ENCODE data around the gene LRIG3.
"Not testable (repeated sequence)": the region's sequence is repeated elsewhere in the genome, so short reads cannot be mapped to it uniquely, and the experiment has no call there.

The LRIG3 gene

GRCh38 chr12:58920102-58920960, at the start of gene LRIG3:
TSS of gene LRIG3 (minus strand) at chr12:58920504. CDS start at chr12:58920235, 269 bp downstream.
- peak; percentile 72 to 81 for DNase-seq

GRCh38 chr12:58969237-58969636, 48.9 kb upstream of the LRIG3 start:
- no peak for DNase-seq

GRCh38 chr12:58967561-58967960, 47.3 kb upstream of the LRIG3 start:
- DNase-seq: no peak

GRCh38 chr12:58966939-58967338, 46.6 kb upstream of the LRIG3 start:
- no peak for DNase-seq

GRCh38 chr12:58965568-58965967, 45.3 kb upstream of the LRIG3 start:
- DNase-seq: no peak

GRCh38 chr12:58963844-58964243, 43.5 kb upstream of the LRIG3 start:
- no peak for DNase-seq

- no peak for DNase-seq
Observed at GRCh38 chr12:58961906-58962305, 41.6 kb upstream of the LRIG3 start.

- DNase-seq: no peak
Observed at GRCh38 chr12:58961166-58961565, 40.9 kb upstream of the LRIG3 start.

- no peak for DNase-seq
Observed at GRCh38 chr12:58959639-58960300, 39.5 kb upstream of the LRIG3 start.

GRCh38 chr12:58957298-58957697, 37.0 kb upstream of the LRIG3 start:
- no peak for DNase-seq

GRCh38 chr12:58955849-58956248, 35.5 kb upstream of the LRIG3 start:
- no peak for DNase-seq

GRCh38 chr12:58954002-58954401, 33.7 kb upstream of the LRIG3 start:
- DNase-seq: no peak

GRCh38 chr12:58950739-58951100, 30.4 kb upstream of the LRIG3 start:
- no peak for DNase-seq

- not testable (repeated sequence) for DNase-seq
Observed at GRCh38 chr12:58949954-58950738, 29.8 kb upstream of the LRIG3 start.

- DNase-seq: no peak
Observed at GRCh38 chr12:58943079-58943478, 22.8 kb upstream of the LRIG3 start.

GRCh38 chr12:58942345-58942744, 22.0 kb upstream of the LRIG3 start:
- no peak for DNase-seq

GRCh38 chr12:58939399-58940100, 19.2 kb upstream of the LRIG3 start:
- DNase-seq: no peak

- DNase-seq: no peak
Observed at GRCh38 chr12:58938440-58938839, 18.1 kb upstream of the LRIG3 start.

GRCh38 chr12:58934528-58934927, 14.2 kb upstream of the LRIG3 start:
- DNase-seq: no peak

- no peak for DNase-seq
Observed at GRCh38 chr12:58932806-58933681, 12.7 kb upstream of the LRIG3 start.

GRCh38 chr12:58931518-58931917, 11.2 kb upstream of the LRIG3 start:
- DNase-seq: no peak

Data from hippocampal formation (tissue), 2 donors.